Endodermal cell (in vitro differentiated cells): ENCODE measurements around the gene CARNS1. TPM values are rescaled to one million over a fixed set of nuclear protein-coding genes. Genes with fewer than 3 reads are reported as not detected.

Experiments used
- DNase-seq: peaks from one replicate; pipeline ENCODE4 v3.0.0-alpha.2; 2017
- H3K27ac ChIP-seq: 2 replicates; pipeline ENCODE4 v1.5.1; 2013; ENCODE audit warnings: mild to moderate bottlenecking, low read depth, low read length, moderate library complexity
- H3K27me3 ChIP-seq: 2 replicates; pipeline ENCODE4 v1.6.1; 2013; ENCODE audit warnings: mild to moderate bottlenecking, low read length, moderate library complexity; ENCODE audit not compliant: insufficient read depth, control insufficient read depth, poor library complexity, severe bottlenecking
- H3K36me3 ChIP-seq: 2 replicates; pipeline ENCODE4 v1.7.0; 2013; ENCODE audit warnings: mild to moderate bottlenecking, low read length, moderate library complexity; ENCODE audit not compliant: control insufficient read depth, insufficient read depth
- H3K4me1 ChIP-seq: one replicate; pipeline ENCODE4 v1.7.0; 2013; ENCODE audit warnings: low read length; ENCODE audit not compliant: control insufficient read depth, insufficient read depth
- H3K4me3 ChIP-seq: 2 replicates; pipeline ENCODE4 v1.5.1; 2013; ENCODE audit warnings: mild to moderate bottlenecking, low read length, moderate library complexity
- H3K9ac ChIP-seq: 2 replicates; pipeline ENCODE4 v1.6.1; 2013; ENCODE audit warnings: mild to moderate bottlenecking, low read length, moderate library complexity; ENCODE audit not compliant: poor library complexity, severe bottlenecking; ENCODE audit errors: extremely low read depth
- H3K9me3 ChIP-seq: 2 replicates; pipeline ENCODE4 v1.6.1; 2013; ENCODE audit warnings: mild to moderate bottlenecking, low read length, moderate library complexity; ENCODE audit not compliant: control insufficient read depth
- H3K27ac Mint-ChIP-seq: 2 replicates; pipeline ENCODE4 v1.8.0; 2020; ENCODE audit warnings: mixed read lengths
- H3K27me3 Mint-ChIP-seq: 2 replicates; pipeline ENCODE4 v1.8.0; 2021; ENCODE audit warnings: mild to moderate bottlenecking, mixed read lengths; ENCODE audit not compliant: insufficient read depth
- H3K36me3 Mint-ChIP-seq: 2 replicates; pipeline ENCODE4 v1.8.0; 2020; ENCODE audit warnings: low read depth, mixed read lengths
- H3K4me1 Mint-ChIP-seq: 2 replicates; pipeline ENCODE4 v1.8.0; 2020; ENCODE audit warnings: mixed read lengths
- H3K4me3 Mint-ChIP-seq: 2 replicates; pipeline ENCODE4 v1.8.0; 2020; ENCODE audit warnings: mild to moderate bottlenecking, moderate library complexity, mixed read lengths
- H3K9me3 Mint-ChIP-seq: 2 replicates; pipeline ENCODE4 v1.8.0; 2020; ENCODE audit warnings: mild to moderate bottlenecking, mixed read lengths
- WGBS, 2 experiments: methylation state at CpG; one replicate each; pipeline versions ENCODE4 v1.1.5 to v1.1.7; 2013; ENCODE audit warnings: missing lambda C conversion rate in 2 of 2, mixed read lengths in 1 of 2; ENCODE audit not compliant: insufficient coverage in 1 of 2, insufficient read length in 1 of 2; 5-methylcytosine and 5-hydroxymethylcytosine counted together
- total RNA-seq, 2 donors: library from RNA; stranded (reverse); fragmentation: NEBNext Ultra II Directional in 1 of 2; extraction: Animal tissue kit (Norgen Biotek cat#: 25700) in 1 of 2; gene quantifications; 2 replicates in 1 of 2; 3 replicates in 1 of 2; pipeline ENCODE4 v1.2.1, GENCODE V29; 2021
- TF ChIP-seq, protein P1 (sequence below): fragments of 200-600 bp; sonication (generic); conservative IDR thresholded peaks from 2 replicates; pipeline ENCODE4 v1.5.0; 2021; ENCODE audit warnings: antibody characterized with exemption, mild to moderate bottlenecking

CARNS1 gene
- total RNA-seq, 2 donors from 2014 or later = 1.6 to 2.2 TPM

DNA sequence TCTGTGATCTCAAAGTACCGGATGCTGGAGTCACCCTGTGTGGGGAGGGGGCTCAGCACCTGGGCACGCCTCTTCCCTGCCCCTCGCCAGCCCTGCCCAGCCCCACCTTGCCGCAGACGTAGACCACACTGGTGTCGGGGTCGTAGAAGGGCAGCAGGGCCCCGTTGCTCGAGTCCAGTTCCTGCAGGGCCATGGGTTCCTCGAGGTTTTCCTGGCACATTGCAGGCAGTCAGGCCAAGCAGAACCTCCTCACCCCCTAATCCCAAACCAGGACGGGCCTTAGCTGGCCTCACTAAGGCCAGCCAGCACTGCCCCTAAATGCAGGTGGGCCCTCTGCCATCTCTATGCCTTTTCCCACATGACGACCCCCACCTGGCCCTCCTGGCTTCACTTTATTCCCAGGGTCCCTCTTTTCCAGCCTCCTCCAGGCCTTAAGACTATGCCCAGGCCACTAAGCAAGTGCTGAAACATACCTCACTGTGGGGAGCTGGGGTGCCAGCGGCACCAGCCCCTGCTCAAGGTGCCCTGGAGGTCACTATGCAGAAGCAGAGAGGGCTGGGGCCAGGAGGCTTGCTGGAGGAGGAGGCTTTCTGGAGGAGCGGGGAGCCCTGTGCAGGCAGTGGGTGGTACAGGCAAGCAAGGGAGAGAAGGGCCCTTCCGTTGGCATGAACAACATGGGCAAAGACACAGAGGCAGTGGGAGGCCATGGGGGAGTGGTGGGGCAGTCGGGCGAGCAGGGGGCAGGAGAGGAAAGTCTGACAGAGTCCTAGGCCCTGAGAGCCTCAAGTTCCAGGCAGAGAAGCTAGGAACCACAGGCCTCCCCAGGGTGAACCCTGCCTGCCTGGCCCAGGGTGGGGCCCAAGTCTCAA is 25.0 kb downstream of the CARNS1 start:
- WGBS, 2 experiments = 94 to 95% methylated on average over 5 to 17 of the region's 17 CpGs
- H3K27me3 ChIP-seq = no peaks in the 10 kb centered on the region
- Mint-ChIP-seq H3K4me3 (no peak overlapping the region), H3K9me3 (no peaks in the 10 kb centered on the region), H3K27me3 (no peaks in the 10 kb centered on the region), H3K27ac (no peak overlapping the region), H3K36me3 (peaks cover 26% of the 10 kb centered on the region), H3K4me1 (peaks cover 3% of the 10 kb centered on the region)
- no peaks in the 10 kb centered on the region for H3K9me3 ChIP-seq
- no peak overlapping the region for H3K27ac ChIP-seq
- no peak for DNase-seq
- H3K4me1 ChIP-seq = no peaks in the 10 kb centered on the region
- H3K36me3 ChIP-seq = peaks cover 32% of the 10 kb centered on the region
- TF ChIP-seq, protein P1, sequence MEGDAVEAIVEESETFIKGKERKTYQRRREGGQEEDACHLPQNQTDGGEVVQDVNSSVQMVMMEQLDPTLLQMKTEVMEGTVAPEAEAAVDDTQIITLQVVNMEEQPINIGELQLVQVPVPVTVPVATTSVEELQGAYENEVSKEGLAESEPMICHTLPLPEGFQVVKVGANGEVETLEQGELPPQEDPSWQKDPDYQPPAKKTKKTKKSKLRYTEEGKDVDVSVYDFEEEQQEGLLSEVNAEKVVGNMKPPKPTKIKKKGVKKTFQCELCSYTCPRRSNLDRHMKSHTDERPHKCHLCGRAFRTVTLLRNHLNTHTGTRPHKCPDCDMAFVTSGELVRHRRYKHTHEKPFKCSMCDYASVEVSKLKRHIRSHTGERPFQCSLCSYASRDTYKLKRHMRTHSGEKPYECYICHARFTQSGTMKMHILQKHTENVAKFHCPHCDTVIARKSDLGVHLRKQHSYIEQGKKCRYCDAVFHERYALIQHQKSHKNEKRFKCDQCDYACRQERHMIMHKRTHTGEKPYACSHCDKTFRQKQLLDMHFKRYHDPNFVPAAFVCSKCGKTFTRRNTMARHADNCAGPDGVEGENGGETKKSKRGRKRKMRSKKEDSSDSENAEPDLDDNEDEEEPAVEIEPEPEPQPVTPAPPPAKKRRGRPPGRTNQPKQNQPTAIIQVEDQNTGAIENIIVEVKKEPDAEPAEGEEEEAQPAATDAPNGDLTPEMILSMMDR = no peak
- H3K9ac ChIP-seq = no peak overlapping the region
- no peak overlapping the region for H3K4me3 ChIP-seq

GRCh38 chr11:67441098-67441563 is 25.7 kb downstream of the CARNS1 start:
- no peaks in the 10 kb centered on the region for H3K9me3 ChIP-seq
- peaks cover 24% of the 10 kb centered on the region for H3K36me3 Mint-ChIP-seq
- H3K4me3 ChIP-seq = no peak overlapping the region
- H3K4me1 ChIP-seq = no peaks in the 10 kb centered on the region
- 94 to 96% methylated on average over 12 to 21 of the region's 21 CpGs for WGBS, 2 experiments
- peaks cover 3% of the 10 kb centered on the region for H3K4me1 Mint-ChIP-seq
- TF ChIP-seq, protein P1 = no peak
- no peak overlapping the region for H3K27ac ChIP-seq
- no peaks in the 10 kb centered on the region for H3K9me3 Mint-ChIP-seq
- no peaks in the 10 kb centered on the region for H3K27me3 ChIP-seq
- H3K4me3 Mint-ChIP-seq = no peak overlapping the region
- H3K9ac ChIP-seq = no peak overlapping the region
- DNase-seq = no peak
- H3K27me3 Mint-ChIP-seq = no peaks in the 10 kb centered on the region
- H3K27ac Mint-ChIP-seq = no peak overlapping the region
- peaks cover 32% of the 10 kb centered on the region for H3K36me3 ChIP-seq

GRCh38 chr11:67441731-67442351 is 26.4 kb downstream of the CARNS1 start:
- Mint-ChIP-seq H3K27ac (peak overlapping the region; percentile 90), H3K4me1 (no peaks in the 10 kb centered on the region), H3K27me3 (no peaks in the 10 kb centered on the region), H3K9me3 (no peaks in the 10 kb centered on the region), H3K4me3 (peak overlapping the region; percentile 84), H3K36me3 (peaks cover 24% of the 10 kb centered on the region)
- no peak for DNase-seq
- Histone ChIP-seq H3K9ac (no peak overlapping the region), H3K36me3 (peaks cover 32% of the 10 kb centered on the region), H3K27ac (no peak overlapping the region), H3K27me3 (no peaks in the 10 kb centered on the region), H3K4me3 (peak overlapping the region; percentile 86), H3K9me3 (no peaks in the 10 kb centered on the region), H3K4me1 (no peaks in the 10 kb centered on the region)
- TF ChIP-seq, protein P1 = no peak
- WGBS, 2 experiments = 95 to 99% methylated on average over 27 to 28 of the region's 28 CpGs
